Subcutaneous abdominal adipose tissue (tissue), 5 donors: ENCODE data around the gene MORN1.

Experiments
- H3K27ac ChIP-seq: one replicate; pipeline ENCODE4 v1.7.0; 2013; ENCODE audit warnings: low read depth, mild to moderate bottlenecking, inconsistent platforms, low read length, moderate library complexity
- H3K27me3 ChIP-seq, 5 donors: one replicate each; pipeline ENCODE4 v1.7.0; 2013; ENCODE audit warnings: low read length in 5 of 5, inconsistent platforms in 1 of 5; ENCODE audit not compliant: control insufficient read depth in 5 of 5, insufficient read depth in 4 of 5
- H3K36me3 ChIP-seq, 5 donors: one replicate each; pipeline ENCODE4 v1.7.0; 2013; ENCODE audit warnings: low read length in 5 of 5; ENCODE audit not compliant: control insufficient read depth in 5 of 5, insufficient read depth in 5 of 5
- H3K4me1 ChIP-seq, 5 donors: one replicate each; pipeline ENCODE4 v1.7.0; 2013; ENCODE audit warnings: low read length in 5 of 5, mild to moderate bottlenecking in 3 of 5, moderate library complexity in 1 of 5; ENCODE audit not compliant: control insufficient read depth in 5 of 5, insufficient read depth in 5 of 5
- H3K4me3 ChIP-seq, 5 donors: one replicate each; pipeline ENCODE4 v1.7.0; 2013; ENCODE audit warnings: low read length in 5 of 5, low read depth in 1 of 5
- H3K9ac ChIP-seq, 5 donors: one replicate each; pipeline ENCODE4 v1.7.0; 2013; ENCODE audit warnings: low read length in 5 of 5, mild to moderate bottlenecking in 4 of 5, moderate library complexity in 3 of 5
- H3K9me3 ChIP-seq, 5 donors: one replicate each; pipeline ENCODE4 v1.7.0; 2013; ENCODE audit warnings: low read length in 5 of 5; ENCODE audit not compliant: control insufficient read depth in 5 of 5
- donor health status: healthy.
- donor health status: healthy.
- donor health status: healthy.
- donor health status: healthy.
- donor health status: healthy.

MORN1 gene

DNA sequence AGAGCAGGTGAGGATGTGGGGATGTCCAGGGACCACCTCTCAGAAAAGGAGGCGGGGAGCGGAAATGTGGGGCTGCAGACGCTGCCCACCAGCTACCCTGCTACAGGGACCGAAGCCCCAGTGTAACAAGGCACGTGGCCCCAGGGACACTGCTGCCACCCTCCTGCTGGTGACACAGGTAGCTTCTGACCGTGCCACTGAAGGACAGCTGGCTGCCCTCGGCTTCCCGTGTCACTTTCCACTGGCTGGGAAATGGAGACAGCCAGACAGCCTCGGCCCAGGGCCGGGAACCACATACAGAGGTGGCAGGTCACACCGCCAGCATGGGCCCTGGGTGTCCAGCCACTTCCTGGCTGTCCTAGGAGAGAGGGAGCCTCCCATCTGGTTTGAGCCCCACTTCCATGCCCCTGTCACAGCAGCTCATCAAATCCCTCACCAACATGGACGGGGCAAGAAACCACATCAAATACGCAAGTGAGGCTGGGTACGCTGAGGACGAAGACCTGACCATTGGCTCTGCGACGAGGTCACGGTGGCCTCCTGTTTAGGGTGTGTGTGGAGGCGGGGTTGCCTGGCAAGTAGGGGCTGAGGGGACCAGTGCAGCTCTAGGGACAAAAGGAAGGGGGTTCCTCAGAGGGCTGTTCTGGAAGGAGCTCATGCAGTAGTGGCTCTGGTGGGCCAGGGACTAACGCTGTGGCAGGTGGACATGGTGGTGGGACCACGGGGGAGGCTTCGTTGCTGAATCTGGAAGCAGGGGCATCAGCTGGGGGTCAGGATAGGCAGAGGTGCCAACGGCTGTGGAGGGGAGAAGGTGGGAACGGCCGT is 16.0 kb upstream of the MORN1 start:
- H3K27ac ChIP-seq: no peak overlapping the region
- H3K4me1 ChIP-seq: peaks cover 2 to 17% (median 8%) of the 10 kb centered on the region in 5 donors
- peaks cover 0 to 76% (median 70%) of the 10 kb centered on the region in 5 donors for H3K36me3 ChIP-seq

DNA sequence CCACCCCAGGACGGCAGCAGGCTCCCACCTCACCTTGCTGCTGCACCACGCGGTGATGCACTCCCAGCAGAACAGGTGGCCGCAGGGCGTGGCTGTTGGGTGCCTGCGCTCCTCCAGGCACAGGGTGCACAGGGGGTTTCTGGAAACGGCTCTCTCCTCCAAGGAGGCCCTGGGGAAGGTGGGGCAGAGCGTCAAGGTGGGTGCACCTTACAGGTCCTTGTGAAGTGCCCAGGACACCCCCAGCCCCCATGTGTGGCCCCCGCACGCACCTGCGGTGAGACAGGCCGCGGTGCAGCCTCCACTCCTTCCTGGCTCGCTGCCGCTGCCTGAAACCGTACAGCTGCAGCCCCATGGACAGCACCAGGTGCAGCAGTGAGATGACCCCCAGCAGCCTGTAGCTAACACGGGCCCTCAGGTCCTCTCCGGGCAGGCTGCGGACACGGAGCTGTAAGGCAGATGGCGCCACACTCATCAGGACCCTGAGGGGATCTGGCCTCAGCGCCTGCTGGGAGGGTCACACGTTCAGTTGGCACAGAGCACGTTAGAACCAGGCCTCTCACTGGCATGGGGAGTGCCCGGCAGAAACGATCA is 15.2 kb upstream of the MORN1 start:
- Histone ChIP-seq H3K4me3 (no peak overlapping the region), H3K27me3 (no peaks in the 10 kb centered on the region), H3K9me3 (no peaks in the 10 kb centered on the region), H3K27ac (no peak overlapping the region), H3K4me1 (peaks cover 0 to 12% (median 2%) of the 10 kb centered on the region in 5 donors), H3K36me3 (peaks cover 0 to 84% (median 78%) of the 10 kb centered on the region in 5 donors), H3K9ac (no peak overlapping the region)

More for the DNA sequence above, 16.0 kb upstream of the MORN1 start:
- Histone ChIP-seq H3K27me3 (no peaks in the 10 kb centered on the region), H3K4me3 (no peak overlapping the region), H3K9ac (no peak overlapping the region), H3K9me3 (no peaks in the 10 kb centered on the region)

DNA sequence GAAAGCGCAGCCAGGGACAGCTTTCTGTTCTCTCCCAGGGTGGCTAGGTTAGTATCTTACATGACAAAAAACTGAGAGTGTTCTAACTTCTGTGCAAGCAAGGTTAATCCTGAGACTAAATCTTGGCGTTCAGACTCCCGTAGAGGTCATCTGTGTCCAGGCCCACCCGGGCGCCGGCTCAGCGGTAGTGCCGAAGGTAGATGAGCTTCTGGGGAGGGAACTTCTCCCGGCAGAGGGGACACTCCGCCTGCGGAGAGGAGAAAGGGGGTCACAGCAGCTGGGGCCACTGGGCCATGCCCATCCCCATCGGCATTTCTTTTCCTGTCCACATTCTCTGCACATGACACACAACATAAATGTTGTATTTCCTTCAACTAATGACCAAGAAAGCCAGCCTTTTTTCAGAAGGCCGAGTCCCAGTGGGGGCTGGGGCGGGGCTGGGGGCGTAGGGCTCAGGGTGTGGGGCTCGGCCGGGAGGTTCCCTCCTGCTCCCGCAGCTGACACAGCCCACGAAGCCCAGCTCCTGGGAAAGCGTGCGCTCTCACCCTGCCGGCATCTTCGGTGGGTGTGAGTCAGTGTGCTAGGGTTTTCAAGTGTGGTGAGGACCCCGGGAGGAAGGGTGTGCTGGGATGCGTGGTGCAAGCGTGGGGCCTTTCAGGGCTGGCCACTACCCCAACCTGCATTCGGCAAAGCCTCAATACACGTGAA is 14.4 kb upstream of the MORN1 start:
- Histone ChIP-seq H3K9ac (no peak overlapping the region), H3K27ac (no peak overlapping the region), H3K4me1 (peaks cover 0 to 8% (median 0%) of the 10 kb centered on the region in 5 donors), H3K4me3 (no peak overlapping the region), H3K9me3 (no peaks in the 10 kb centered on the region), H3K36me3 (peaks cover 0 to 90% (median 83%) of the 10 kb centered on the region in 5 donors), H3K27me3 (no peaks in the 10 kb centered on the region)

DNA sequence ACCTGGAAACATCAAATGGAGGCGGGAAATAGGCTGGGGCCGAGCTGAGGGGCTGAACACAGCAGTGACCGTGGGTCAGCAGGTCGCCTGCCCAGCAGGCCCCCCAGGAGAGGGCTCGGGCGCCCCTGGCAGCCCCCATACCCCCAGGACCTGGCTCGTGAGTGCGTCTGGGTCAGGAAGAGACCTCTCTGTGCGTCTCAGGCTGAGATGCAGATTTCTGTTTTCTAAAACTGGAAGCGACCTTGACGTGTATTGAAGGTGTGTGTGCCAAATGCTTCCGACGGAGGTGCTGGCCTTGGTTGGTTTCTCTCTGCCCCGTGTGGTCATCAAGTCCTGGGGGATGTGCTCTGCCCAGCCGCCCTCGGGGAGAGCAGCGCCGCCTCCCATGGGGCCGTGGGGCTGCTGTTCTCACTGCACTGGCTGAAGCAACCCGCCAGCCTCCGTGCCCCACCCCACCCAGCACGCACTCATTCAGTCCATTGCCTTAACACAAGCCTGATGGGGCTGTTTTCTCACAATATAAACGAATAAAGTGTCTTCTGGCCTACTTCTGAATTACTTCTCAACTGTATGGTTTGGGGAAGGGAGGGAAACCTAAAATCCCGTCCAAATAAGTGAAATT is 13.6 kb upstream of the MORN1 start:
- Histone ChIP-seq H3K4me3 (no peak overlapping the region), H3K27ac (no peak overlapping the region), H3K4me1 (peaks cover 0 to 8% (median 0%) of the 10 kb centered on the region in 5 donors), H3K27me3 (no peaks in the 10 kb centered on the region), H3K9ac (peak overlapping the region in 1 of 5 donors; percentile 10), H3K36me3 (peaks cover 3 to 95% (median 88%) of the 10 kb centered on the region in 5 donors), H3K9me3 (no peaks in the 10 kb centered on the region)

GRCh38 chr1:2404142-2404889 is 13.0 kb upstream of the MORN1 start:
- peaks cover 0 to 11% (median 0%) of the 10 kb centered on the region in 5 donors for H3K4me1 ChIP-seq
- no peaks in the 10 kb centered on the region for H3K27me3 ChIP-seq
- no peaks in the 10 kb centered on the region for H3K9me3 ChIP-seq
- peaks cover 3 to 95% (median 90%) of the 10 kb centered on the region in 5 donors for H3K36me3 ChIP-seq
- no peak overlapping the region for H3K4me3 ChIP-seq
- no peak overlapping the region for H3K27ac ChIP-seq
- H3K9ac ChIP-seq: no peak overlapping the region

GRCh38 chr1:2403273-2403672 is 11.9 kb upstream of the MORN1 start:
- no peak overlapping the region for H3K4me3 ChIP-seq
- H3K9me3 ChIP-seq: no peaks in the 10 kb centered on the region
- no peaks in the 10 kb centered on the region for H3K27me3 ChIP-seq
- H3K4me1 ChIP-seq: peaks cover 0 to 12% (median 6%) of the 10 kb centered on the region in 5 donors
- H3K36me3 ChIP-seq: peaks cover 3 to 94% (median 90%) of the 10 kb centered on the region in 5 donors
- H3K27ac ChIP-seq: no peak overlapping the region
- H3K9ac ChIP-seq: no peak overlapping the region

DNA sequence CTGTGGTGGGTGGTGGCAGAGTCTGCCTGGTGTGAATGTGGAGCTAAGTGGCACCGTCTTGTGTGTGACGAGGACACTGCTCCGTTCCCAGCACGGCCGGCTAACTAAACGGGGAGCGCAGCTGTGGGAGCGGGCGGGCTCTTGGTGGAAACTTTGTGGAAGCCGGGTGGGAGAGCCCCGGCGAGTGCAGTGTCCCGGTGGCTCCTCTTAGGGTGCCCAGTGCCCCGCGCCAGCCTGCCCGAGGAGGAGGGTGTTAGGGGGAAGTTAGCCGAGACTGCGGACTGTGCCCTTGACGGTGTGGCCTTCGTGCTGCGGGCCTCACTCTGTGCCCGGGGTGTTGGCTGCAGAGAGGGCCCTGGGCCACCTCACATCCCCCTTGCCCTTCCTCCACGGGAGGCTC is 11.1 kb upstream of the MORN1 start:
- Histone ChIP-seq H3K4me1 (peaks cover 0 to 17% (median 11%) of the 10 kb centered on the region in 5 donors), H3K36me3 (peaks cover 3 to 94% (median 93%) of the 10 kb centered on the region in 5 donors), H3K27me3 (no peaks in the 10 kb centered on the region), H3K9me3 (no peaks in the 10 kb centered on the region), H3K9ac (no peak overlapping the region), H3K4me3 (no peak overlapping the region), H3K27ac (no peak overlapping the region)

DNA sequence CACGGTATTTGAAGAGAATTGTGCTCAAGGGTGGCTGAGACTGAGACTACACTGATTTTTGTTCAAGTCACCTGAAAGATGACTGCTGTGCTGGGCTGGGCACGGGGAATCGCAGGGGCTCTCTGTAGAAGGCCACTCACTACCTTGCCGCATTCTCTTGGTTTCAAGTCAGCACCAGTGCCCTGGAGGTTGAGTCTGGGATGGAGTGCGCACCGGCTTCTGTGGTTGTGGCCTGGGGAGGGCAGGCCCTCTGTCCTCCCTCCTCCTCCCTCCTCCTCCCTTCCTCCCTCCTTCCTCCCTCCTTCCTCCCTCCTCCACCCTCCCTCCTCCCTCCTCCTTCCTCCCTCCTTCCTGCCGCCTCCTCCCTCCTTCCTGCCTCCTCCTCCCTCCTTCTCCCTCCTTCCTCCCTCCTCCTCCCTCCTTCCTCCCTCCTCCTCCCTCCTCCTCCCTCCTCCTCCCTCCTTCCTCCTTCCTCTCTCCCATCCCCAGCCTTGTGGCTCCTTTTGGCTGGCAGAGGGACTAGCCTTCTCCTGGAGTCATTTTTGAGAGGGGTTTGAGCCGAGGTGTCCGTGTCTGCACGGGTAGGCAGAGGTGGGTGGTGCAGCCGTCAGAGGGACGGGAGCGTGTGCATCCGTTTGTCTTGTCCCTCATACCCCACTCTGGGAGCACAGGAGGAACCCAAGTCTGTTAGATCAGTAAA is 9.7 kb upstream of the MORN1 start:
- Histone ChIP-seq H3K27me3 (no peaks in the 10 kb centered on the region), H3K9me3 (no peaks in the 10 kb centered on the region), H3K36me3 (peaks cover 3 to 93% (median 91%) of the 10 kb centered on the region in 5 donors), H3K4me1 (peaks cover 0 to 24% (median 11%) of the 10 kb centered on the region in 5 donors), H3K9ac (no peak overlapping the region), H3K27ac (no peak overlapping the region), H3K4me3 (no peak overlapping the region)

DNA sequence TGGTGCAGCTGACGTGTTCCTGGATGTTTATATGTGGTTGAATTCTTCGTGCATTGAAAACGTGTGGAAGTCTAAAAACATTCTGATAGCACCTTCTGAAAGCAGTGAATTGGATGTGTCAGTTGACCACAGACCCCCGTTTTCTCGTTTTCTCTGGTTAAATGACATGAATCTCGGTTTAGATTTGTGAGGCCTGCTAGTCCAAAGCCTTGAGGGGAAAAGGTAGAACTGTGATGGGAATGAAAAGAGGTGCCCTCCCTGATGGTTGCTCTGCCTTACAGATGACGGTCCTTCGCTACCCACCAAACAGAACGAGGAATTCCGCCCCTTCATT is 9.2 kb upstream of the MORN1 start:
- H3K4me3 ChIP-seq: no peak overlapping the region
- peaks cover 0 to 24% (median 11%) of the 10 kb centered on the region in 5 donors for H3K4me1 ChIP-seq
- H3K9me3 ChIP-seq: no peaks in the 10 kb centered on the region
- H3K36me3 ChIP-seq: peaks cover 3 to 94% (median 87%) of the 10 kb centered on the region in 5 donors
- H3K9ac ChIP-seq: no peak overlapping the region
- peaks cover 0 to 2% (median 0%) of the 10 kb centered on the region in 5 donors for H3K27me3 ChIP-seq
- H3K27ac ChIP-seq: no peak overlapping the region
